GM19239 (cell line): ENCODE data around the gene ELFN2.

Experiments
- DNase-seq: peaks from one replicate; pipeline ENCODE4 v3.0.0; 2011; ENCODE audit warnings: low spot score; ENCODE audit not compliant: insufficient read length
- FAIRE-seq: peaks from 2 replicates; lab custom pipeline; 2011; peaks lifted over from hg19 to GRCh38; lab: Jason Lieb, UNC

The ELFN2 gene

GRCh38 chr22:37343863-37344734 lies 83.2 kb downstream of the ELFN2 start:
- DNase-seq = no peak
- FAIRE-seq = no peak

- DNase-seq = no peak
- no peak for FAIRE-seq
Measured at GRCh38 chr22:37343348-37343747, 83.9 kb downstream of the ELFN2 start.

GRCh38 chr22:37342065-37342464 lies 85.2 kb downstream of the ELFN2 start:
- FAIRE-seq = no peak
- DNase-seq = no peak

GRCh38 chr22:37340331-37341262 lies 86.7 kb downstream of the ELFN2 start:
- no peak for DNase-seq

GRCh38 chr22:37338539-37339246 lies 88.6 kb downstream of the ELFN2 start:
- no peak for FAIRE-seq
- DNase-seq = no peak

More at GRCh38 chr22:37340331-37341262, 86.7 kb downstream of the ELFN2 start:
- FAIRE-seq = no peak

- FAIRE-seq = no peak
- no peak for DNase-seq
Measured at GRCh38 chr22:37337204-37337943, 89.9 kb downstream of the ELFN2 start.

GRCh38 chr22:37336579-37336978 lies 90.7 kb downstream of the ELFN2 start:
- DNase-seq (no peak), FAIRE-seq (no peak)

GRCh38 chr22:37335806-37336199 lies 91.5 kb downstream of the ELFN2 start:
- DNase-seq (no peak), FAIRE-seq (no peak)

GRCh38 chr22:37334859-37335805 lies 92.1 kb downstream of the ELFN2 start:
- FAIRE-seq (no peak), DNase-seq (no peak)

- FAIRE-seq = no peak
- DNase-seq = no peak
Measured at GRCh38 chr22:37334461-37334858, 92.8 kb downstream of the ELFN2 start.

- FAIRE-seq = no peak
- no peak for DNase-seq
Measured at GRCh38 chr22:37333724-37334460, 93.4 kb downstream of the ELFN2 start.

- peak; percentile 40 for FAIRE-seq
- no peak for DNase-seq
Measured at GRCh38 chr22:37331856-37332536, 95.3 kb downstream of the ELFN2 start.

- FAIRE-seq = no peak
Measured at GRCh38 chr22:37331034-37331428, 96.2 kb downstream of the ELFN2 start.

GRCh38 chr22:37330200-37331033 lies 96.9 kb downstream of the ELFN2 start:
- peak; percentile 85 for DNase-seq
- FAIRE-seq = no peak

More at GRCh38 chr22:37331034-37331428, 96.2 kb downstream of the ELFN2 start:
- no peak for DNase-seq

- FAIRE-seq (no peak), DNase-seq (no peak)
Measured at GRCh38 chr22:37329238-37330140, 97.8 kb downstream of the ELFN2 start.
